HL-60 (cell line): ENCODE measurements around the gene MAP3K14.

Experiments used
- GABPA ChIP-seq: IDR thresholded peaks from 2 replicates; pipeline ENCODE4 v1.6.1; 2012; ENCODE audit warnings: low read depth
- POLR2AphosphoS5 ChIP-seq: IDR thresholded peaks from 2 replicates; pipeline ENCODE4 v1.6.1; 2012; ENCODE audit warnings: low read depth
- SPI1 ChIP-seq: IDR thresholded peaks from 2 replicates; pipeline ENCODE4 v1.6.1; 2012; ENCODE audit warnings: low read depth, mild to moderate bottlenecking, borderline replicate concordance
- TF ChIP-seq, protein P1 (sequence below): IDR thresholded peaks from one replicate; pipeline ENCODE4 v1.5.1; 2011; ENCODE audit warnings: low read length, control low read depth, inconsistent platforms; ENCODE audit not compliant: insufficient read depth
- TF ChIP-seq, protein P2 (sequence below): IDR thresholded peaks from 2 replicates; pipeline ENCODE4 v1.6.1; 2012; ENCODE audit warnings: low read depth; ENCODE audit not compliant: insufficient replicate concordance

- TF ChIP-seq, protein P1, sequence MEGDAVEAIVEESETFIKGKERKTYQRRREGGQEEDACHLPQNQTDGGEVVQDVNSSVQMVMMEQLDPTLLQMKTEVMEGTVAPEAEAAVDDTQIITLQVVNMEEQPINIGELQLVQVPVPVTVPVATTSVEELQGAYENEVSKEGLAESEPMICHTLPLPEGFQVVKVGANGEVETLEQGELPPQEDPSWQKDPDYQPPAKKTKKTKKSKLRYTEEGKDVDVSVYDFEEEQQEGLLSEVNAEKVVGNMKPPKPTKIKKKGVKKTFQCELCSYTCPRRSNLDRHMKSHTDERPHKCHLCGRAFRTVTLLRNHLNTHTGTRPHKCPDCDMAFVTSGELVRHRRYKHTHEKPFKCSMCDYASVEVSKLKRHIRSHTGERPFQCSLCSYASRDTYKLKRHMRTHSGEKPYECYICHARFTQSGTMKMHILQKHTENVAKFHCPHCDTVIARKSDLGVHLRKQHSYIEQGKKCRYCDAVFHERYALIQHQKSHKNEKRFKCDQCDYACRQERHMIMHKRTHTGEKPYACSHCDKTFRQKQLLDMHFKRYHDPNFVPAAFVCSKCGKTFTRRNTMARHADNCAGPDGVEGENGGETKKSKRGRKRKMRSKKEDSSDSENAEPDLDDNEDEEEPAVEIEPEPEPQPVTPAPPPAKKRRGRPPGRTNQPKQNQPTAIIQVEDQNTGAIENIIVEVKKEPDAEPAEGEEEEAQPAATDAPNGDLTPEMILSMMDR, result no peak
- TF ChIP-seq SPI1 (no peak), GABPA (no peak), POLR2AphosphoS5 (no peak)
- TF ChIP-seq, protein P2, sequence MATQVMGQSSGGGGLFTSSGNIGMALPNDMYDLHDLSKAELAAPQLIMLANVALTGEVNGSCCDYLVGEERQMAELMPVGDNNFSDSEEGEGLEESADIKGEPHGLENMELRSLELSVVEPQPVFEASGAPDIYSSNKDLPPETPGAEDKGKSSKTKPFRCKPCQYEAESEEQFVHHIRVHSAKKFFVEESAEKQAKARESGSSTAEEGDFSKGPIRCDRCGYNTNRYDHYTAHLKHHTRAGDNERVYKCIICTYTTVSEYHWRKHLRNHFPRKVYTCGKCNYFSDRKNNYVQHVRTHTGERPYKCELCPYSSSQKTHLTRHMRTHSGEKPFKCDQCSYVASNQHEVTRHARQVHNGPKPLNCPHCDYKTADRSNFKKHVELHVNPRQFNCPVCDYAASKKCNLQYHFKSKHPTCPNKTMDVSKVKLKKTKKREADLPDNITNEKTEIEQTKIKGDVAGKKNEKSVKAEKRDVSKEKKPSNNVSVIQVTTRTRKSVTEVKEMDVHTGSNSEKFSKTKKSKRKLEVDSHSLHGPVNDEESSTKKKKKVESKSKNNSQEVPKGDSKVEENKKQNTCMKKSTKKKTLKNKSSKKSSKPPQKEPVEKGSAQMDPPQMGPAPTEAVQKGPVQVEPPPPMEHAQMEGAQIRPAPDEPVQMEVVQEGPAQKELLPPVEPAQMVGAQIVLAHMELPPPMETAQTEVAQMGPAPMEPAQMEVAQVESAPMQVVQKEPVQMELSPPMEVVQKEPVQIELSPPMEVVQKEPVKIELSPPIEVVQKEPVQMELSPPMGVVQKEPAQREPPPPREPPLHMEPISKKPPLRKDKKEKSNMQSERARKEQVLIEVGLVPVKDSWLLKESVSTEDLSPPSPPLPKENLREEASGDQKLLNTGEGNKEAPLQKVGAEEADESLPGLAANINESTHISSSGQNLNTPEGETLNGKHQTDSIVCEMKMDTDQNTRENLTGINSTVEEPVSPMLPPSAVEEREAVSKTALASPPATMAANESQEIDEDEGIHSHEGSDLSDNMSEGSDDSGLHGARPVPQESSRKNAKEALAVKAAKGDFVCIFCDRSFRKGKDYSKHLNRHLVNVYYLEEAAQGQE, result no peak
Measured at GRCh38 chr17:45361976-45362375, 45.2 kb upstream of the MAP3K14 start.
